ENCODE results near the gene PDZD7.

DNA sequence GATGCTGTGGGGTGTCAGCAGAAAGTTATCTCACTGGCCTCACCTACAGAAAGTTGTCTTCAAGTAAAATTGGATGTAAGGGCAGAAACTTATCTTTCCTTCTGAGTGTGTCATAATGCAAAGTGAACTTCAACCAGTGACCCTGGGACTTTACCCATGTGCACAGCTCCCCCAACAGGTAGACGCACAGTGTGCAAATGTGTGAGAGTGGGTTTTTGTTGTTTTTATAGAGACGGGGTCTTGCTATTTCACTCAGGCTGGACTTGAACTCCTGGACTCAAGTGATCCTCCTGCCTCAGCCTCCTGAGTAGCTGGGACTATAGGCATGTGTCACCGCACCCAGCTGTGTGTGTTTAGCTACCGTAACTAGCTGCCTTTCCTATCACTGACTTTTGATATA, 24.5 kb upstream of the PDZD7 start:
- TF ChIP-seq, protein P1, sequence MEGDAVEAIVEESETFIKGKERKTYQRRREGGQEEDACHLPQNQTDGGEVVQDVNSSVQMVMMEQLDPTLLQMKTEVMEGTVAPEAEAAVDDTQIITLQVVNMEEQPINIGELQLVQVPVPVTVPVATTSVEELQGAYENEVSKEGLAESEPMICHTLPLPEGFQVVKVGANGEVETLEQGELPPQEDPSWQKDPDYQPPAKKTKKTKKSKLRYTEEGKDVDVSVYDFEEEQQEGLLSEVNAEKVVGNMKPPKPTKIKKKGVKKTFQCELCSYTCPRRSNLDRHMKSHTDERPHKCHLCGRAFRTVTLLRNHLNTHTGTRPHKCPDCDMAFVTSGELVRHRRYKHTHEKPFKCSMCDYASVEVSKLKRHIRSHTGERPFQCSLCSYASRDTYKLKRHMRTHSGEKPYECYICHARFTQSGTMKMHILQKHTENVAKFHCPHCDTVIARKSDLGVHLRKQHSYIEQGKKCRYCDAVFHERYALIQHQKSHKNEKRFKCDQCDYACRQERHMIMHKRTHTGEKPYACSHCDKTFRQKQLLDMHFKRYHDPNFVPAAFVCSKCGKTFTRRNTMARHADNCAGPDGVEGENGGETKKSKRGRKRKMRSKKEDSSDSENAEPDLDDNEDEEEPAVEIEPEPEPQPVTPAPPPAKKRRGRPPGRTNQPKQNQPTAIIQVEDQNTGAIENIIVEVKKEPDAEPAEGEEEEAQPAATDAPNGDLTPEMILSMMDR (IDR thresholded peaks at IDR 0.05; ENCODE audit: extremely low read depth in 1 of 2, insufficient read depth in 1 of 2, low read depth in 1 of 2, low read length in 2 of 2), result no peak
- TF ChIP-seq JUN (IDR thresholded peaks at IDR 0.05; ENCODE audit: borderline replicate concordance, insufficient read depth, insufficient read length, low read depth) (no peak), POLR2A (IDR thresholded peaks at IDR 0.05; ENCODE audit: low read depth, low read length) (no peak), POLR2AphosphoS5 (IDR thresholded peaks at IDR 0.05; ENCODE audit: insufficient read depth, low read depth, low read length) (no peak), EZH2 (IDR thresholded peaks at IDR 0.05; ENCODE audit: borderline replicate concordance, low read depth, low read length, severe bottlenecking) (no peak), MAX (IDR thresholded peaks at IDR 0.05; ENCODE audit: insufficient read depth, insufficient read length) (no peak), FOS (IDR thresholded peaks at IDR 0.05; ENCODE audit: borderline replicate concordance, insufficient read depth, low read length) (no peak), MYC (IDR thresholded peaks at IDR 0.05; ENCODE audit: low read depth, low read length) (no peak), GATA2 (IDR thresholded peaks at IDR 0.05; ENCODE audit: insufficient read depth, insufficient read length, low read depth, low read length) (no peak)

Data from endothelial cell of umbilical vein (primary cell).